ENCODE measurements around the gene PSAP.
A peak's percentile ranks its signal among the peaks of the same experiment; 100 is the strongest.

Gene PSAP

GRCh38 chr10:71766717-71767419 is 84.2 kb downstream of the PSAP start:
- DNase-seq (ENCODE audit: low spot score), result peak; percentile 94

Data from SW480 (cell line).